Erythroblast (primary cell): ENCODE measurements around the gene CERT1.

Experiments used
- GATA1 ChIP-seq: IDR thresholded peaks from 2 replicates; pipeline ENCODE4 v1.6.1; 2011; ENCODE audit warnings: low read depth, mild to moderate bottlenecking, control low read depth, low read length, moderate library complexity
- POLR2A ChIP-seq: IDR thresholded peaks from 2 replicates; pipeline ENCODE4 v1.6.1; 2011; ENCODE audit warnings: mild to moderate bottlenecking, low read length

- no peak for TF ChIP-seq POLR2A
- TF ChIP-seq GATA1 = no peak
Measured at GRCh38 chr5:75524071-75524470, 12.6 kb upstream of the CERT1 start.
